HS-5 (cell line): ENCODE results near the gene HMCN2.

Experiments
- DNase-seq: peaks from one replicate; pipeline ENCODE4 v3.0.0-alpha.2; 2012; ENCODE audit warnings: low read depth

The HMCN2 gene

DNA sequence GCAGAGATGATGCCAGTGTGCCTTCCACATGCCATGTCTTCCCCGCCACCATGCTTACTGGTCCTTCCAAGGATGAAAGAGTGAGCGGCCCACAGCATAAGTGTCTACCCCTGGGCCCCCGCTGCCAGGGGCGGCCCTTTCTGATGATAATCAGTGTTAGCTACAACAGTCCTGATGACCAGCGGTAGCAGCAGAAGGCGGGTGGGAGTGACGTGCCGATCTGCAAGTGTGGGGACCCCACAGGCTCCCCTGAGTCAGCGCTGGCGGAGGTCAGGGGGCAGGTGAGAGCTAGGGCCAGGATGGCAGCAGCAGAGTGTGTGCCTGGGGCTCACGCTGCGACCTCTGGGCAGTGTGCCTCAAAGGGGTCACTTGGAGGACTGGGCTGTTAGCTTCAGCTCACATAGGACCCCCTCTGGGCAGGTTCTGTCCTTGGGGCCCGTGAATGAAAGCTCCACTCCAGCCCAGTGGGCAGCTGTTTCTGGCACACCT is 80.4 kb downstream of the HMCN2 start:
- DNase-seq = no peak

DNA sequence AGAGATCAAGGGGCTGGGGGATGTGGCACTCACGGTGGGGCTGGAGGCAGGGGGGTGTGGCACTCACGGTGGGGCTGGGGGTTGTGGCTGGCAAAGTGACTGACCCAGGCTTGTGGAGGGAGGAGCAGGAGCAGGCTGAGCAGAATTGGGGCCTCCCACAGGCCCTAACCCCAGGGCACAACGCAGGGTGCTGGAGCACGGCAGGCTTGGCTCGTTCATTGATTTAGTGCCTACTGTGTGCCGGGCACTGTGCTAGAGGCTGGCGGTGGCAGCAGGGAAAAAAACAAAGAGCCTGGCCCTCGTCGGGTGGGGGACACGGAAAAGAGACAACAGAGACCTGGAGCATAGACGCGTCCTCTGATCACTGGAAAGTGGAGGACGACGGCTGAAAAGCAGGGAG is 80.9 kb downstream of the HMCN2 start:
- no peak for DNase-seq

DNA sequence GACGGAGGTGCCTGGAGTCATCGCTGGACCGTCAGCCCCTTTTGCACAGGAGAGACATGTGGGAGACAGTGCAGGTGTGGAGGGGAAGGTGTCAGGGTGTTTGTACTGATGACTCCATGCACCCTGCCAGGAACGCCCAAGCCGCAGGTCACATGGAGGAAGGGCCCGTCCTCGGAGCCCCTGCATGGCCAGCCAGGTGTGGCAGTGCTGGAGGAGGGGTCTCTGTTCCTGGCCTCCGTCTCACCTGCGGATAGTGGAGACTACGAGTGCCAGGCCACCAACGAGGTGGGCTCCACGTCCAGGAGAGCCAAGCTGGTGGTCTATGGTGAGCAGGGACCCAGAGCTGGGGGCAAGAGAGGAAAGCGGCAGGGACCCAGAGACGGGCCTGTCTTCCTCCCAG is 81.5 kb downstream of the HMCN2 start:
- DNase-seq = no peak

DNA sequence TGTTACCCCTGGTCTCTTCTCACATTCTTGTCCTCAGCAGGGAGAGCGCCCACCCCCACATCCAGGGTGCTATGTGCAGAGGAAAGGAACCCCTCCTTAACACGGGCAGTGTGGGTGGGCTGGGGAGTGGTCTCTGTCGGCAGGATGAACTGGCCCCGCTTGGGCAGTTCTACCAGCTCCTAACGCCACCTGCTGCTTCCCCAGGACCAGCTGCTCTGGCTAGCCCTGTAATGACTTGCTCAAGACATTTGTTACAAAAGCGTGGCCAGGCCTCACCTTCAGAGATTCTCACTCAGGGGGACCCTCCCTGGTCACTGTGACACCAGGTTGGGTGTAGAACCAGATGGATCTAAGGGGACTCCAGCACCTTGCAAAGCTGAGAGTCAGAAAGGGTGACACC is 82.4 kb downstream of the HMCN2 start:
- DNase-seq = no peak

DNA sequence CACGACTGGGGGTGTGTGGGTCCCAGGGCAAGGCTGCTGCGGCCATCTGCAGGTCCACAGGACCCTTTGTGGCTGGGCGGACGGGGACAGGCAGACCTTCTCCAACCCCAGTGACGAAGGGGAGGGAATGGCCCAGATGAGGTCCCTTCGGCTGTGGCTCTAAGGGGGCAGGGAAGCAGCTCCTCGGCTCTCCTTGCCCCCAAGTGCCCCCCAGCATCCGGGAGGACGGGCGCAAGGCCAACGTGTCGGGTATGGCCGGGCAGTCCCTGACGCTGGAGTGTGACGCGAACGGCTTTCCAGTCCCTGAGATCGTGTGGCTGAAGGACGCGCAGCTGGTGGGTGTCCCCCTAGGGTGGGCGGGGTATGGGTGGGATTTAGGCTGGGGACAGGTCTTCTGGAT is 82.8 kb downstream of the HMCN2 start:
- DNase-seq = no peak

DNA sequence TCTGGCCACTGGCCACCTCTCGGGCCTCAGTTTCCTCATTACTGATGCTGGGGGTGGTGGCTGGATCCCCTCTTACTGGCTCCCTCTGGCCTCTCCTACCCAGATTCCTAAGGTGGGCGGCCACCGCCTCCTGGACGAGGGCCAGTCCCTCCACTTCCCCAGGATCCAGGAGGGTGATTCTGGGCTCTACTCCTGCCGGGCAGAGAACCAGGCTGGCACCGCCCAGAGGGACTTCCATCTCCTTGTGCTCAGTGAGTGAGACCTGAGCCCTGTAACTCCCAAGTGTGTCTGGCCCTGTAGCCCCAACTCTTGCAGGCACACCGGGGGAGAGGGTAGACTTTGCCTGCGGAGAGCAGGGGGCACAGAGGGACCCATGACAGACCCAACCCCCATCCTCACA is 83.3 kb downstream of the HMCN2 start:
- DNase-seq = no peak

DNA sequence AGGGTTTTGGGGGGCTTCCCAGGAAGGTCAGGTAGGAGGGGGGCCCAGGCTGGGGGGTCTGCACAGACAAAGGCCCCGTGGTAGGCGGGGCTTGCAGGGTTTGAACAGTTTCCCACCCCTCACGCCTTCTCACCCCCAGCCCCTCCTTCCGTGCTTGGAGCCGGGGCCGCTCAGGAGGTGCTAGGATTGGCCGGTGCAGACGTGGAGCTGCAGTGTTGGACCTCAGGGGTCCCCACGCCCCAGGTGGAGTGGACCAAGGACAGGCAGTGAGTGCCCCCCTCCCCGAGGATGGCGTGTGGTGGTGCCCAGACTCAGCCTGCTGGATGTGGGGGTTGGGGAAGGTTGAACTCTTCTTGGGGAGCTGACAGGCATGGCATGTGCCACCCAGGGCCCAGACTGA is 83.8 kb downstream of the HMCN2 start:
- DNase-seq = no peak

DNA sequence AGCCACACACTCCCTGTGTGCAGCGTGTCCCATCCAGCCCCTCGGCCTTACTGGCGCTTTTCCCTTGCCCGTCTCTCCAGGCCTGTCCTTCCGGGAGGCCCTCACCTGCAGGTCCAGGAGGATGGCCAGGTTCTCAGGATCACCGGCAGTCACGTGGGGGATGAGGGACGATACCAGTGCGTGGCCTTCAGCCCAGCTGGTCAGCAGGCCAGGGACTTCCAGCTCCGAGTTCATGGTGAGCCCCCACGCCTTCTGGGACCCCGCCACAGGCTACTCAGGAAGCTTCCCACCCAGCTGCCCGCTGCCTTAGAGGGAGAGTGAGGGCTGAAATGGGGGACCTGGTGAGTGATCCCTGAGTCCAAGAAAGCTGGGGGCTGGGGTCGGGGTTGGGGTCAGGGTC is 85.8 kb downstream of the HMCN2 start:
- DNase-seq = no peak

DNA sequence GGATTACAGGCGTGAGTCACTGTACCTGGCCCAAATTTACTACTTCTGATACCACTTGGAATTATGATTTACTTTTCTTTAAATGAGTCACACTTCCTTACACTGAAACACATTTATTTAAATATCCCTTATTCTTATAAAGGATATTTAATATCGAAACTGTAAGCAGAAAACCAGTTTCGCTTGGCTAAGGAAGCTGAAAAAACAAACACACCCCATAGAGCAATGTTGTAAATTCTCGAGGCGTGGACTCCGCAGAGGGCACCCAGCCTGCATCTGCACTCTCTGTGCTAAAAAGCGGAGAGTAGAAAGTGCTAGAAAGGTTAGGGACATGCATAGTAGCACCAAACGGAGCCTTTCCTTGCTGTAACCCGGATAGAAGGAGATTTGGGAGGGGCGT is 86.5 kb downstream of the HMCN2 start:
- DNase-seq = no peak

DNA sequence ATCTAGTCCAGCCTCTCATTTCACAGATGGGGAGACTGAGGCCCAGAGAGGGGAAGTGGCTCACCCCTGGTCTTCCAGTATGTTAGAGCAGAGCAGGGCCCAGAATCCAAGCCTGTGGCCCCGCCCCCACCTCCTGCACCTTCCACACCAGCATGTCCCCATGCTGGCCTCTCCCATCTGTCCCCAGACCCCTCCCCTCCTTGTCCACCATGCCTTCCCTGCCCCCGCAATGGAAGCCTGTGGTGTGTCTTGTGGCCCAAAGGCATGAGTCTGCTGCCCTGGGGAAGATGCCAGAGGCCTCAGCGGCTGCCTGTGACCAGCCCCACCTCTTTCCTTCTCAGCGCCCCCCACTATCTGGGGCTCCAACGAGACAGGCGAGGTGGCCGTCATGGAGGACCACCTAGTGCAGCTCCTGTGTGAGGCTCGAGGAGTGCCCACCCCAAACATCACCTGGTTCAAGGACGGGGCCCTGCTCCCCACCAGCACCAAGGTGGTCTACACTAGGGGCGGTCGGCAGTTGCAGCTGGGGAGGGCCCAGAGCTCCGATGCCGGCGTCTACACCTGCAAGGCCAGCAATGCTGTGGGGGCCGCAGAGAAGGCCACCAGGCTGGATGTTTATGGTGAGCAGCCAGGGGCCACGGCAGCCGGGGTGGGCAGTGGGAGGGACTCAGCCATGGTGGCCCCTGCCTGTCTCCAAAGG is 87.2 kb downstream of the HMCN2 start:
- DNase-seq = no peak

DNA sequence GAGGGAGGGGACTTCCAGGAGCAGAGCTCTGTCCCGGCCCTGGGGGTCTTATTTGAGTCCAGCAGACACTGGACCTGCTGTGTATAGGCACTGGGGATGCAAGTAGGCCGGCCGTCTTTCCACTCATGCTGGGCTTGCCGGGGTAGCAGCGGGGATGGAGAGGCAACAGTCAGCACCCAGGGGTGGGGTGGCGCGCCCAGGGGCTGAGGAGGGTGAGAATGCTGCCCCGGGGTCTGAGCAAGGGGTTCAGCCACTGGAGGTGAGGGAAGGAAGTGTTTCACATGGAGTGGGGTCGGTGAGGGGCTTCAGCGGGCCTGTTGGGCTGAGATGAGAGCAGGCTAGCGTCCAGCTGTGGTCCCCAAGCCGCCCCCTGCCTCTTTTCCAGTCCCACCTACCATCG is 88.8 kb downstream of the HMCN2 start:
- no peak for DNase-seq

DNA sequence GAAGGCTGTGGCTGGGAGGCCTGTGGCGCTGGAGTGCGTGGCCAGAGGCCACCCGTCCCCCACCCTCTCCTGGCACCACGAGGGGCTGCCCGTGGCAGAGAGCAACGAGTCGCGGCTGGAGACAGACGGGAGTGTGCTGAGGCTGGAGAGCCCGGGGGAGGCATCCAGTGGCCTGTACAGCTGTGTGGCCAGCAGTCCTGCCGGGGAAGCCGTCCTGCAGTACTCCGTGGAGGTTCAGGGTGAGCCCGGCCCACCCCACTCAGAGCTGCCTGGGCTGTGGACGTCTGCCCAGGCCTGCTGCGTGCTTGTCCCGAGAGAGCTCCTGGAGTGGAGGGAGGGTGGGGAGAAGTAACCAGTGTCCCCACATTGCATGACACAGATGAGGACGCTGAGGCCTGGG is 89.2 kb downstream of the HMCN2 start:
- DNase-seq = no peak

DNA sequence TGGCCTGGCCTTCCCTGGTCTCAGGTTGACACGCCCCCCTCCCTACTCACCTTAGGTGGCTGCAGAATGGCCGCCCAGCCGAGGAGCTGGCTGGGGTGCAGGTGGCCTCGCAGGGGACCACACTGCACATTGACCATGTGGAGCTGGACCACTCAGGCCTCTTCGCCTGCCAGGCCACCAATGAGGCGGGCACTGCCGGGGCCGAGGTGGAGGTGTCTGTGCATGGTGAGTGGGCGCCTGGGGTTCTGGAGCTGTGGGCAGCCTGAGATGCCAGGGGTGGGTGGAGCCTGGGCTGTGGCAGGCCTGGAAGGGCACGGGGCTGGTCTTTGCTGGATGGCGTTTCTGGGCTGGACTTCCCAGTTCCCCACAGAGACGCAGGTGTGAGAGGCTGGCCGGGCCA is 90.5 kb downstream of the HMCN2 start:
- DNase-seq = no peak

DNA sequence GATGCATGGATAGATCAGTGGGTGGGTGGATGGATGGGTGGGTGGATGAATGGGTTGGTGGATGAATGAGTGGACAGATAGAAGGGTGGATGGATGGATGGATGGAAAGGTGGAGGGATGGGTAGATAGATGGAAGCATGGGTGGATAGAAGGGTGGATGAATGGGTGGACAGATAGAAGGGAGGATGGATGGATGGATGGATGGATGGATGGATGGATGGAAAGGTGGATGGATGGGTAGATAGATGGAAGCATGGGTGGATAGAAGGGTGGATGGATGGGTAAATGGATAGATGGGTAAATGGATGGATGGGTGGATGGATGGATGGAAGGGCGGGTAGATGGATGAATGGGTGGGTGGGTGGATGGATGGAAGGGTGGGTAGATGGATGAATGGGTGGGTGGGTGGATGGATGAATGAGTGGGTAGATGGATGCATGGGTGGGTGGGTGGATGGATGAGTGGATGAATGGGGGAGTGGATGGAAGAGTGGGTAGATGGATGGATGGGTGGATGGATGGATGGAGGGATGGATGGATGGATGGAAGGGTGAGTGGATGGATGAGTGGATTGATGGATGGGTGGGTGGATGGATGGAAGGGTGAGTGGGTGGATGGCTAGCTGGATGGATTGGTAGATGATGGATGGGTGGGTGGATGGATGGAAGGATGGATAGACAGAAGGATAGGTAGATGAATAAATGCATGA is 91.5 kb downstream of the HMCN2 start:
- DNase-seq = no peak

DNA sequence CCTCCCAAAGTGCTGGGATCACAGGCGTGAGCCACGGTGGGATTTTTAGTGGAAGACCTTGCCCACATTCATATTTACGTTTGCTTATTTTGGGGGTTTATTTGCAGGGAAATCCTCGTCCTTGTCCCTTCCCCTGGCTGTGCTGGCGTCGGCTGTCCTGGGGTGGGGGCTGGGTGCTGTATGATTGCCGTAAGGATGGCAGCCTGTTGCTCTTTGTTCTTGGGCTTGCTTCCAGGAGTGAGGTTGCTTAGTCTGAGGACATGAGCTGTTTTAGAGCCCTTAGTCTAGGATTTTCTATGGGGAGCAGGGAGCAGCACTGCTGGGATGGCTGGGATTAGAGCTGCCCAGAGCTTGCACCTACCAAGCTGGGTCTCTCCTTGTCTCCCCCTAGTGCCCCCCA is 93.4 kb downstream of the HMCN2 start:
- DNase-seq = no peak

DNA sequence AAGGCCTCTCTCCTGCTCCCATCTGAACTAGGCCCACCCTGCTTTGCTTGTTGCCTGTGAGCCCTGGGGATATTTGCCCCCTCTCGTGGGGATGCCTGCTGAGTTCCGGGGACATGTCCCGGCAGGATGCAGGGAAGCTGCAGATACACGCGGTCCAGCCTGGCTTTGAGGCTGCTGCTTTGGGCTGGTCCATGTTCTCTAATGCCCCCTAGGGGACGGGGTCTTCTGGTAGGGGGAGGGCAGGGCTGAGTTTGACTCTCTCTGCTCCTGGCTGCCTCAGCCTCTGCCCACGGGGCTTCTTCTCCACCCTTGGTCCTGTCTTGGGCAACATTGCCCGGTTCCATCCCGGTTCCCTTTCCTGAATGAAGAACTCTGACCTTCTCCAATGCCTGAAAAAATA is 94.3 kb downstream of the HMCN2 start:
- DNase-seq = no peak

DNA sequence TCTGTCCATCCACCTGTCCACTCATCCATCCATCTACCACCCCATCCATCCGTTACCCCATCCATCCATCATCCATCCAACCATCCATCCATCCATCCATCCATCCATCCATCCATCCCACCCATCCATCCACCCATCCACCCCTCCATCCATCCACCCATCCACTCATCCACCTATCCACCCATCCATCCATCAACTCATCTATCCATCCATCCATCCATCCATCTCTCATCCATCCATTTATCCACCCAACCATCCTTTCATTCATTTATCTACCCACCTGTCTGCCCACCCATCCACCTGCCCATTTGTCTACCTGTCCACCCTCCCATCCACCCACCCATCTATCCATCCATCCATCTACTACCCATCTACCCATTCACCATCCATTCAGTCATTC is 95.1 kb downstream of the HMCN2 start:
- DNase-seq = no peak

DNA sequence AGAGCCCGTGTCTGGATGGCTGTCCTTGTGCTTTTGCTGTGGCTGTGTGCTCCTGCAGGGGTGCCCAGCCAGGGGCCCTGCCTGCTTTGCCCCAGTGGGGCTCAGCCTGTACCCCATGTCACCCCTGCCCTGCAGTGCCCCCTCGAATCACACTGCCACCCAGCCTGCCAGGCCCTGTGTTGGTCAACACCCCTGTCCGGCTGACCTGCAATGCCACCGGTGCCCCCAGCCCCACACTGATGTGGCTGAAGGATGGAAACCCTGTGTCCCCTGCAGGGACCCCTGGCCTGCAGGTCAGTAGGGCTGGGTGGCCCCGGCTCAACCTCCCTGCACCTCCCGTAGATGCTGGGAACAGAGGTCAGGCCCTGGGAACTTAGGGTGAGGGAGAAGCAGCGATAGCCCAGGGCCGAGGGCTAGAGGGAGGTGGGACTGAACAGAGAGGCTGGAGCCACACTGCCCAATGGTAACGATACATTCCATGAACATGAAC is 96.4 kb downstream of the HMCN2 start:
- DNase-seq = no peak

DNA sequence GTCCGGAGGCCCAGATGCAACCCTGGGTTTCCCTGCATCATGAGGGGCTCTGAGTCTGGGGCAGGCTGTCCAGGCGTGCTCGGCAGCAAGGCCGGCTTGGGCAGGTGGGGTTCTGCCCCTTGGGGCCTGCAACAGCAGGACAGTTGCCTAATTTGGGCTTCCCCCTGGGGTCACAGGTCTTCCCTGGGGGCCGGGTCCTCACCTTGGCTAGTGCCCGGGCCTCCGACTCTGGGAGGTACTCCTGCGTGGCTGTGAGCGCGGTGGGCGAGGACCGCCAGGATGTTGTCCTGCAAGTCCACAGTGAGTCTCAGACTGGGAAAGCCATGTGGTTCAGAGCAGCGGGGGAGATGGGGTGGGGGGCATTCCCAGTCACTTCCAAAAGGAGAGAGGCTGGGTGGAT is 97.1 kb downstream of the HMCN2 start:
- DNase-seq = no peak

DNA sequence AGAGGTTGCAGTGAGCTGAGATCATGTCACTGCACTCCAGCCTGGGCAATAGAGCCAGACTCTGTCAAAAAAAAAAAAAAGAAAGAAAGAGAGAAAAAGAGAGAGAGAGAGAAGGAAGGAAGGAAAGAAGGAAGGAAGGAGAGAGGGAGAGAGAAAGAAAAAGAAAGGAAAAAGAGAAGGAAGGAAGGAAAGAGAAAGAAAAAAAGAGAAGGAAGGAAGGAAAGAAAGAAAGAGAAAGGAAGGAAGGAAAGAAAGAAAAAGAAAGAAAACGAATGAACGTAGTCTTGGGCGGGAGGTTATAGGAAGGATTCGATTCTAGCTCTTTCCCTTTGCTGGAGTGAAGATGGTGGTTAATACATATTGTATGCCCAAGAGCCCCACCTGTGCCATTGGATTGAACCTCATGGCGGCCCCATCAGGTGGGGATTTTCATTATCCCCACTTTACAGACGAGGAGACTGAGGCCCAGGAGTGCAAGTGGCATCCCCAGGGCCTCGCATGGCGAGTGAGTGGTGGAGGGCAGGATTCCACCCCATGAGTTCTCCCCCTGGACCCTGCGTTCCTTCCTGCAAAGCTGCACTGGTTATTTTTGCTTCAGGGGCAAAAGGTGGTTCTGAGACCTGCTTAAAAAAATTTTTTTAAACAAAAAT is 98.3 kb downstream of the HMCN2 start:
- DNase-seq = no peak

DNA sequence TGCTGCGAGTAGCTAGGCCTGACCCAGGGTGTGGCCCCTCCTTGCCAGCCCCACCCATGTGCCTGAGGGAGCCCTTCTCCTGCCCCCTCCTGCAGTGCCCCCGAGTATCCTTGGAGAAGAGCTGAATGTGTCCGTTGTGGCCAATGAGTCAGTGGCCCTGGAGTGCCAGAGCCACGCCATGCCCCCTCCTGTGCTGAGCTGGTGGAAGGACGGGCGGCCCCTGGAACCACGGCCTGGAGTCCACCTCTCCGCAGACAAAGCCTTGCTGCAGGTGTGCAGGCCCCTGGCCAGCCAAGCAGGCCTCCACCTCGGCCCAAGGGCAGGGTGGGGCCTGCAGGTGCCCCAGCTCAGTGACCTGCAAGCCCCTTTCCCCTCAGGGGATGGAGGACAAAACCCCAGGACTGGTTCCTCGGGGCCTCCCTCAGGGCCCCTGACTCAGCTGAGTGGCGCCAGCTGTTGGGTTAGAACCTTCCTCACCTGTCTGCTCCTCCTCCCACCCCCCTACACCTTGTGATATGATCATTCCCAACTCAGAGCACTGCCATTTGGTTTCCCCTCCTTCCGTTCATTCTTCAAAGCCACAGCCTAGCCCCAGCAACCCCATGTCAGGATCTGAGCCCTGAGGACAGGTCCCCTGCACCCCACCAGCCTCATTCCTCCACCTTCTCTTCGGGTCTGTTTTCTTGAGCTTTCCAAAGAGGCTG is 99.2 kb downstream of the HMCN2 start:
- DNase-seq = no peak

DNA sequence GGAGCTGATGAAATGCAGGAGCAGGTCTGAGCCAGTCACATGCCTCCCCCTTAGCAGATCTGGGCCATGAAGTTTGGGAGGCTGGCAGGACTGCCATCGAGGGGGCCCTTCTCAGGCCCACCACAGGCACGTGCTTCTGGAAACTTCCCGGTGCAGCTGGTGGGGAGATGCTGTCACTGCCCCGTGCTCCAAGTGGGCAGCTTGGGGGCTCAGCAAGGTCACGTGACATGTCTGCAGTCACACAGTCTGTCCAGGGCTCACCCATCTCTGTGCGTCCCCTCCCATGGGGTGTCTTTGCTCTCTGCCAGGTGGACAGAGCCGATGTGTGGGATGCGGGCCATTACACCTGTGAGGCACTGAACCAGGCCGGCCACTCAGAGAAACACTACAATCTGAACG is 99.8 kb downstream of the HMCN2 start:
- no peak for DNase-seq

DNA sequence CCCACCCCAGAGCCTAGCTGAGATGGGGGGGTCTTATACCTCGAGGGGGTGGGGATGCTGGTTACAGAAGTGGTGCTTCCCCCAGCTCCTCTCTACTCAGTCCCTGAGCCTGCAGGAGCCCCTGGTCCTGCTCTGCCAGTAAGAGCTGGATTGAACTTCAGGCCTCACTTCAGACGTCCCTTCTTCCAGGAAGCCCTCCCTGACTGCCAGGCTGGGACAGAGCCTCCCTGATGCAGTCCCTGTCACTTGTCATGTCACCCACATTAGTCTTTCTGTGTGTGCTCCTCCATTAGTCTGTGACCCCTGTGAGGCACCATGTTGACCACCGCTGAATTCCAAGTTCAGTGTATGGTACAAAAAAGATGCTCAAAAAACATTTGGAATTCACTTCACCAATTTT is 100.5 kb downstream of the HMCN2 start:
- DNase-seq = no peak
